Measurements from ENCODE around the gene IGSF21.
"Not testable (repeated sequence)": the region's sequence is repeated elsewhere in the genome, so short reads cannot be mapped to it uniquely, and the experiment has no call there.

Gene IGSF21

GRCh38 chr1:18337757-18338156 is 230.2 kb downstream of the IGSF21 start:
- DNase-seq, result no peak

DNA sequence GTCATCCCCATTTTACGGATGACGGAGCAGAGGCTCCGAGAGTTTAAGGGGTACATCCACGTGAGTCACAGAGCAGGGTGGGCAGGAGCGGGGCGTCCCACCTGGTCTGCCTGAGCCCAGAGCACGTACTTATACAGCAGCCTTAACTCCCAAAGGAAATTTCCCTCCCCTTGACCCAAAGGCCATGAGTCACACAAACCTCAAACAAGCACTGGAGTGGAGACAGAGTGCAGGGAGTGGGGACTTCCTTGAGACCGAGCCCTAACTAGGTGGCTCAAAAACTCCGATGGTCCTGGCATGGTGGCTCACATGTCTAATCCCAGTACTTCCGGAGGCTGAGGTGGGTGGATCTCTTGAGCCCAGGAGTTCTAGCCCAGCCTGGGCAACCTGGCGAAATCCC is 231.6 kb downstream of the IGSF21 start:
- DNase-seq, result no peak

- DNase-seq, result no peak
Observed at GRCh38 chr1:18340158-18340764, 232.7 kb downstream of the IGSF21 start.

- no peak for DNase-seq
Observed at GRCh38 chr1:18340787-18341186, 233.2 kb downstream of the IGSF21 start.

- no peak for DNase-seq
Observed at GRCh38 chr1:18341291-18342069, 233.9 kb downstream of the IGSF21 start.

DNA sequence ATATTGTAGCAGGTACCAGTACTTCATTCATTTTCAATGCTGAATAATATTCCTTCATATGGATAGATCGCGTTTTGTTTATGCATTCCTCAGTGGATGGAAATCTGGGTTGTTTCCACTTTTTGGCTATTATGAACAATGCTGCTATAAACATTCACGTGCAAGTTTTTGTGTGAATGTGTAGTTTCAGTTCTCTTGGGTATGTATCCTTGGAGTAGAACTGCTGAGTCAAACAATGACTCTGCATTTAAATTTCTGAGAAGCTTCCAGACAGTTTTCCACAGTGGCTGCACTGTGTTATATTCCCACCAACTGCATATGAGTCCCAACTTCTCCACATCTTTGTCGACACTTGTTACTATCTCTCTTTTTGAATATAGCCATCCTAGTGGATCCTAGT is 235.1 kb downstream of the IGSF21 start:
- DNase-seq, result no peak

DNA sequence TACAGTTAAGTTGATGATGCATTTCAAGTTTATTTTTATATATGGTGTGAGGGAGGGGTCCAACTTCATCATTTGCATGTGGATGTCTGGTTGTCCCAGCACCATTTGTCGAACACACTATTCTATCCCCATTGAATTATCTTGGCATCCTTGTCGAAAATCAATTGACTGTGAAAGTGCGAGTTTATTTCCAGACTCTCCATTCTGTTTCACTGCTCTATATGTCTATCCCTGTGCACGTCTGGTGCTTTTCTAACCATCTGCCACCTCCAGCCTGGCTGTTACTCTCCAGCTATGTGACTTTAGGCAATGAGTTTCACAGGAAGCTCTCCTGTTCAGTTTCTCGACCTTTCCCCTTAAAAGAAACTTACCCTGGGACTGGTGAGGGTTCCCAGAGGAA is 236.0 kb downstream of the IGSF21 start:
- no peak for DNase-seq

DNA sequence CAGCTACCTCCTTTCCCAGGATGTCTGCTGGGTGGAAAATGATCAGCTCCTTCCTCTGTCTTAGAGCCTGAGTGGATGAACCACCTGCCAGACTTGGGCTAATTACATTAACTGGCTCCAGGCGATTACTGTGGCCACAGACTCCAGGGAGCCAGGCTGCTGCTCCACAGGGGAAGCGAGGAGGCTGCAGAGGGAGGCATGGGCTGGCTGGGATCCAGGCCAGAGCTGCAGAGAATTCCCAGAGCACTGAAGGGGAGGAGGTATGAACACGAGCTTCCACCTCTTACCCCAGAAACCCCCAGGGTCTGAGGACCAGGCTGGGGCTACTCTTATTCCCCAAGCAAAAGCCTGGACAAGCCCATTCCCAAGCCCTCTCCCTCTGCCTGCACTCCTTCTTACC is 237.2 kb downstream of the IGSF21 start:
- DNase-seq, result no peak

GRCh38 chr1:18347559-18347958 is 240.0 kb downstream of the IGSF21 start:
- no peak for DNase-seq

GRCh38 chr1:18348354-18348753 is 240.8 kb downstream of the IGSF21 start:
- no peak for DNase-seq

DNA sequence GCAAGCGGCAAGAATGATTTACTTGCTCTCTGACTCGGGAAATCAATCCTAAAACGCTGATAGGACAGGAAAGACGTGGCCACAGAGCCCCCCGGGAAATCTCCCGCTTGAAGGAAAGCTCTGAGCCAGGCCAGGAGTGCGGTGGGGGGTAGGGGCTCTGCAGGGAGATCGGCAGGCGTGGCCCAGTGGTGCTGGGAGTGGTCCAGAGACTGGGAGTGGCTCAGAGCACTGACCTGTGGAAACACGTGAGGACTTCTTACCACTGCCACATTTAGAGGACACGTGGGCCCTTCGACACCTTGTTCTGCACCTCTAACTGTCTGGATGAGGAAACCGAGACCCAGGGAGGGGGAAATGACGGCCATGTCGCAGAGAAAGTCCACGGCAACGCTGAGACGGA is 243.1 kb downstream of the IGSF21 start:
- no peak for DNase-seq

DNA sequence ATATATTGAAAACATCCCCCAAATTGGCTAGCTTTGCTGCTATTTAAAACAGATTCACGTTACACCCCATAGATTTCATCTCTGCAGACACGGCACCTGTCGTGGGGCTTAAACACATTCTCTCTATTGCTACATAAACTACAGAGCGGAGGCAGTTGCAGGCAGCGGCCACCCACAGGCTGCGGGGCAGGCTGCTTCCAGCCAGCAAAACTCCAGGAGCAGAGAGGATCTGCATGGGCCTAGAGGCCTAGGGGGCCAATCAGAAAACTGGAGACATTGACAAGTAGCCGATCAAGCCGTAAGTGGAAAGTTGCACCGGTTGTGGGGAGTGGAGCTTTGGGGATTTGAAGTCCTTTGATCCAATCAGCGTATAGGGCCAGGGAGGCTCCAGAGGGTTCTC is 244.1 kb downstream of the IGSF21 start:
- no peak for DNase-seq

GRCh38 chr1:18352636-18353265 is 245.2 kb downstream of the IGSF21 start:
- DNase-seq, result no peak

- no peak for DNase-seq
Observed at GRCh38 chr1:18353528-18353927, 245.9 kb downstream of the IGSF21 start.

DNA sequence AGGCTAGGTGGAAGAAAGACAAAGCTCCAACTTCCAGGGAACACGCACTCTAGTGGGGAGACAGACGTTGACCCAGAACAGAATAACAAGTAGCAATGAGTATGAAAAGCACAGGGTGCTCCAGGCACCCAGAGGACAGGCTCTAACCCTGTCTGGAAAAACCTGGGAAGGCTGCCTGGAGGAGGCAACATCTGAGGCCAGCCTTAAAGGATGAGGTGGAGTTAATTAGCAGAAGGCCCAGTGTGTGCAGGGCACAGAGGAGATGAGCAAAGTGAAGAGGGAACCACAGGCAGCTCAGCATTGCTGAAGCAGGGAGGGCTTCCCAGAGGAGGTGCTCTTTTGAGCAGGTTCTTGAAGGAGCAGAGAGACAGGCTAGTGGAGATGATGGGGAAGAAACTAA is 246.4 kb downstream of the IGSF21 start:
- DNase-seq, result no peak

DNA sequence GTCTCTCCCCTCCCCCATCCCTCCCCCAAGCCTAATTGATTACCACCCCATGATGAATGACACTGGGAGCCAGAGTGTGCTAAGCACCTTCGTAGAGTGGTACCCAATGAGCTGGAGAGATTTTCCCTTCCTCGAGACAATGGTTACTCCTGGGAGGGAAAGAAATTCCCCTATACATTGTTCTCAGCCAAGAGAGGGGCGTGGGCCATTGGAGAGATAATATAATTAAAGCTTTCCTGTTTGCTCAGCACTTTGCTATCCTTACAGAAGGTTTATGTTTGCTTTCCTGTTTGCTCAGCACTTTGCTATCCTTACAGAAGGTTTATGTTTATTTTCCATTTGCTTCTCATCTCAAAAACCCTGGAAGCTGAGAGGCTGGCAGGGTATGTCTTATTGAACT is 247.0 kb downstream of the IGSF21 start:
- DNase-seq, result no peak

DNA sequence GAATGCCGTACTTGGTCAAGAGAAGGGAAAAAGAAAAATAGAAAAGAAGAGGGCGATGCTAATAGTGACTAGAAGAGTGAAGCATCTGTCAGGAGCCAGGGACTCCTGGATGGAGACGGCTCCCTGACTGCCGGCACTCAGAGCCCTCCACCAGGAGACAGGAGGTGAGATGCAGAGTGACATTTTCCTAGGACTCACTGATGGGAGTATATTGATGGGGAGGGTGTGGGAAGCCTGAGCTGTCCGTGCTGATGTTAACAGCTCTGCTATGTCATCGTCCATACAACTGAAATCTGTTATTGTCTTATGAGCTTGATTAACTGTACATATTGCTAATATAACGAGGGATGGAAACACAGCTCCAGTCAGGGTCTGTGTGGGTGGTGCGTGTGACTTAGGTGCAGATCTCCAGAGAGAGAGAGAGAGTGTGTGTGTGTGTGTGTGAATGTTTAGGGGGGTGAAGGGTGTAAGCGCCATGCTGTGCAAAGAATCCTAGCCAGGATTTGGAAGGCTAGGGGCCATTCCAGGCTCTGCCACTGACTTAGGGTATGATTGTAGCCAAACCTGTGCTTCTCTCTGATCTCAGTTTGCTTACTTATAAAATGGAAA is 250.1 kb downstream of the IGSF21 start:
- DNase-seq, result no peak

- no peak for DNase-seq
Observed at GRCh38 chr1:18358600-18358999, 251.0 kb downstream of the IGSF21 start.

DNA sequence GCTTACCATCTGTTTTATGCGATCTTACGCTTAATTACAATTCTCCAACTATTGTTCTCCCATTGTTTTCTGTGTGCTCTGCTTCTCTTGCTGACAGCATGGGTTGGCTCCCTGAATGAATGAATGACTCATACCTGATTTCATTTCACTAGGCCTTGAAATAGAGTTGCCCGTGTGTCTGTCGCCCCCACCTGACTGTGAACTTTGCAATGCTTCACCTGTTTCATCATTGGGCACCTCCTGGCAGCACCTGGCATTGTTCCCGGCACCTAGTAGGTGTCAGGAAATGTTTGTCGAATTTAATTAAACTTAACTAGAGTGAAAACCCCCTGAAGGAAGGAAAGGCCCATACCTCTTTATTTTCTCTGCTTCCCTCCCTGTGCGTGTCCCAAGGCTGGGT is 252.7 kb downstream of the IGSF21 start:
- no peak for DNase-seq

- no peak for DNase-seq
Observed at GRCh38 chr1:18362150-18362549, 254.6 kb downstream of the IGSF21 start.

DNA sequence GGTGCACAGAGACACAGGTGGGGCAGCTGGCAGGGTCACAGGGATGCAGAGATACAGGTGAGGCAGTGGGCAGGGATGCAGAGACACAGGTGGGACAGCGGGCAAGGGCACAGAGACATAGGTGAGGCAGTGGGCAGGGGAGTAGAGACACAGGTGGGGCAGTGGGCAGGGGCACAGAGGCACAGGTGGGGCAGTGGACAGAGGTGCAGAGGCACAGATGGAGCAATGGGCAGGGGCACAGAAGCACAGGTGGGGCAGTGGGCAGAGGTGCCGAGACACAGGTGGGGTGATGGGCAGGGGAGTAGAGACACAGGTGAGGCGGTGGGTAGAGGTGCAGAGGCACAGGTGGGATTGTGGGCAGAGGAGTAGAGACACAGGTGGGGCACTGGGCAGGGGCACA is 255.8 kb downstream of the IGSF21 start:
- no peak for DNase-seq

- no peak for DNase-seq
Observed at GRCh38 chr1:18365099-18365705, 257.6 kb downstream of the IGSF21 start.

- not testable (repeated sequence) for DNase-seq
Observed at GRCh38 chr1:18372505-18372904, 264.9 kb downstream of the IGSF21 start.

Data from activated T-cell treated with anti-CD3 and anti-CD28 coated beads, Interleukin-2, amount 50 U/mL, for 48 hours (primary cell).